GM19452 (cell line): ENCODE results near the gene SRCIN1.

Source experiments
- ATAC-seq: cut with Tn5 transposase; IDR thresholded peaks from one replicate; pipeline ENCODE4 v1.9.1; 2021; ENCODE audit not compliant: unreplicated experiment

The SRCIN1 gene

GRCh38 chr17:38617074-38617860 lies 11.5 kb upstream of the SRCIN1 start:
- ATAC-seq = no peak

- ATAC-seq = no peak
Measured at GRCh38 chr17:38616361-38616760, 10.6 kb upstream of the SRCIN1 start.

DNA sequence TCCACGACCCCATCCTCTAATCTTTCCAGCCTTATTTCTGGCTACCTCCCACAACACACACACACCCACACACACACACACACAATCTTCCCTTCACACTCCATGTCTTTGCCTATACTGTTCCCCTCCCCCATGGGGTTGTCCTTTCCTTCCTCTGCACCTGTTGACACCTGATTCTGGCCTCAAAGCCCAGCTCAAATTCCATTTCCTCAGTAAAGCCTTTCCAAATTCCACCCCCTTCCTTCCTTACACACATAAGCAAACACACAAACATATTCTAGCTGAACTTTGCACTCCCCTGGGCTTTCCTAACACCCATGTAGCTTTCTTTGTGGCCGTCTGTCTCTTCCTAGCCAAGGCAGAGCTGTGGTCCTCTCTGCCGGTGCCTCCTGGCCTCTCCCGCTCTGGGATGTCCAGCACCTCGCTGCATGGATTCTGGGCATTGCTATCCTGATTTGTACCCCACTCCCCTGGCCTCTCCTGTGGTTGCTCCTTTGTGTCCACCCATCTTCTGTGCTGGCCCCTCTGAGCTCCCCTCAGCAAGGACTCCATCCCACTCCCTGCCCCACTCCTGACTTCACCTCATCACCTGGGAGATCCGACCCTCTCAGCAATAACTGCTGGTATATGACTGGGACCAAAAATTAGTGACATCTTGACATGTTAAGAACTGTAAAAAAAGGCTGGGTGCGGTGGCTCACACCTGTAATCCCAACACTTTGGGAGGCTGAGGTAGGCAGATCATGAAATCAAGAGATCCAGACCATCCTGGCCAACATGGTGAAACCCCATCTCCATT lies 8.4 kb upstream of the SRCIN1 start:
- no peak for ATAC-seq

GRCh38 chr17:38613525-38613980 lies 7.8 kb upstream of the SRCIN1 start:
- no peak for ATAC-seq

GRCh38 chr17:38611872-38612376 lies 6.2 kb upstream of the SRCIN1 start:
- no peak for ATAC-seq

- no peak for ATAC-seq
Measured at GRCh38 chr17:38611070-38611786, 5.5 kb upstream of the SRCIN1 start.

- ATAC-seq = no peak
Measured at GRCh38 chr17:38609280-38610031, 3.7 kb upstream of the SRCIN1 start.

DNA sequence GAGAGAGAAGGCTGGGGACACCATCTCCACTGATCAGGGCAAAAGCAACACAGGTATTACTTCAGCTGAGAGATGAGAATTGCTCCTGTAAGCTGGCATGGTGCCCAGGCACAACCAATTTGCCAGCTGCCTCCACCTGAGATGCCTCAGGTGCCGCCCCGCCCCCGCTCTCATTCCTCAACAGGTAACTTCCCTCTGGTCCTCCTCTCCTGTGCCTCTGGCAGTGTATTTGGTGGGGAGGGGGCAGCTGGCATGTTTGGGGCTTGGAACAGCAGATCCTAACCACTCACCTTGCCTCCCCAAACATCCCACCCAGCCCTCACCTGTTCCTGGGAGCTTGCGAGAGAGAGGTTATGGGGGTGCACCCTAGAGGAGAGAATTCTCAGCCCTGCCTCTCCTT lies 2.9 kb upstream of the SRCIN1 start:
- ATAC-seq = no peak

- ATAC-seq = no peak
Measured at GRCh38 chr17:38606646-38607611, 1.2 kb upstream of the SRCIN1 start.

DNA sequence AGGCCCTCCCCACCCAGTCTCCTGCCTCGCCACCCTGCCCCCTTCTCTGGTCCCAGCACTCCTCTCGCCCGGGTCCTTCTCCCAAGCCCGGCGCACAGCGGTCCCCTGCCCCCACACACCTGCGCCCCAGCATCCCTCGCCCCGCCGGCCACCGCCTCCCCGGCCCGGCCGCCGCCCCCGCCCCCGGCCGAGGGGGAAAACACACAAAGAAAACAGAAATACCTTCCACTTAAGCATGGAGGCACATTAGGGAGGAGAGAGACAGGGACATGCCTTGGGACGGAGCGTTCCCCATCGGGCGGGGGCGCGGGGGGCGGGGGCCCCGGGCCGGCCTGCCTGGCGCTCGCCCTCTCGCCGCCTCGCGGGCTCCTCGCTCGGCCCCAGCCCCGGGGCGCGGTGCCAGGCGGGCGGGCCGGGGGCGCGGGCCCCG lies 326 bp downstream of the SRCIN1 start:
- no peak for ATAC-seq

DNA sequence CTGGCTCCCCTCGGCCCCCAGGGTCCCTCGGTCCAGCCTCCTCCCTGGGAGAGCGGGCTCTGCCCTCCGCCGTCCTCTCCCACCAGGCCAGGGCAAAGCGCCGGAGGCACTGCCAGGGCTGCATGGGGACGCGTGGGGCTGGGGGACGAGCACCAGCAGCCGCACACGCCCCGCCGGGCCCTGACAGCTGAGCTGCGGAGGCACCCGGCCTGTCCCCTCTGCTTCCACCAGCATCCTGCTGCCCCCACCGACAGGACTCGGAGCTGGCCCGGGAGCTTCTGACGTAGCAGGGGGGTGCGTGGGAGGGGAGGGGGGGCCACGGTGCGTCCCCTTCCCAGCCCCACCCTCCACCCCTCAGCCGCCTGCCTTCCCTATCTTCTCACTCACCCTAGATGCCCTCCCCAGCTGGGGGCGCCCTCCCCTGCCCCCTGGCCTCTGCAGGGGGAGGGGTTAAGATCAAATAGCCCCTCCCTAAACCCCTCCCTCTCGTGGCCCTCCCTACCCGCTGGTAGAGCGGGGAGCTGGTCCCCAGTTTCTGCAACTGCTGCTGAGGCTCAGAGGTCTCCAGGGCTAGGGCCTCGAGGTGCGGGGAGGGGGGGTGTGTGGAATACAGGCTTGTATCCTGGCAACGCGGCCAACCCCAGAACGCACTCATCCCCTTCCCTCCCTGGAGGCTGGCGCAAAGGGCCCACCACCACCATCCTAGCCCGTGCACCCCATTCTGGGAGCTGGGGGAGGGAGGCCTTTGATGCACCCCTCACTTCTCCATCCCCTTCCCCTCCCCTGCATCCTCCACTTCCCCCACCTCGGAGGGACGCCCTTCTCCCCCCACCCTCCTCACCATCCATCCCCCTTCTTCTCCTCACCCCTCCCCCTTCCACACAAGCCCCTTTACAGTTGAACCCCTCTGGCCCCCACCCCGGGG lies 1.0 kb downstream of the SRCIN1 start:
- ATAC-seq = no peak

- no peak for ATAC-seq
Measured at GRCh38 chr17:38603786-38604478, 1.8 kb downstream of the SRCIN1 start.

DNA sequence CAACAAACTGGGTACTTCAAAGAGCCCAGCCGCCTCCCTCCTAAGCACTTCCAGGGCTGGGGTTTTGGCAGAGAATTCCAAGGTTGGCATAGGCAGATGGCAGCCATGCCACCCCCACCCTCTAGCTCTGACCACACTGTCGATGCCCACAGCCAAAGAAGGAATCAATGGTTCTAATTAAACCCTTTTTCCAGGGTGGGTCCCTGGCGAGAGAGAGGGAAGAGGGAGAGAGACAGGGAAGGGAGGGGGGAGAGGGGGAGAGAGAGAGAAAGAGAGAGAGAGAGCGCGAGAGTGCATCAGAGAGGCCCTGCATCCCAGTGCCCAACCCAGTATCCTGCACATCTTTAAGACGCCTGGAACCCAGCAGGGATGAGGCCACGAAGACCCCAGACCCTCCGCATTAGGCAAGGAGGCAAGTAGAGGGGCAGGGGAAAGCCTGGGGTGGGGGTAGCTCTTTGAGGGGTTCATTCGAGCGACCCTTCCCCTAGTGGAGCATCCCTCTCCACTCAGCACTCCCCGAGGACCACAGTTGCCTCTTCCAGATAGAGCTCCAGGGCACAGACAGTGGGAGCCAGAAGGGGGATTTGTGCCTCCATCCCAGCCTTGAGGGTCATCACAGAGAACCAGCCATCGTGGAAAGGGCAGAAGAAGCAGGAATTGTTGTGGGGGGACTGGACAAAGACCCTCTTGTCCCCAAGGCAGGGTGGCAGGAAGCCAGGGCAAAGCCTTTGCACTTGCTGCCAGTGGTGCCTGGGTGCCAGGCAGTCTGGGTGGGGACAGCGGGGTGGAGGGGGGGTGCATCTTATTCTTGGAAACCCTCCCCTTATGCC lies 2.6 kb downstream of the SRCIN1 start:
- ATAC-seq = no peak

- no peak for ATAC-seq
Measured at GRCh38 chr17:38602453-38602852, 3.3 kb downstream of the SRCIN1 start.

GRCh38 chr17:38601539-38602351 lies 4.0 kb downstream of the SRCIN1 start:
- ATAC-seq = no peak

DNA sequence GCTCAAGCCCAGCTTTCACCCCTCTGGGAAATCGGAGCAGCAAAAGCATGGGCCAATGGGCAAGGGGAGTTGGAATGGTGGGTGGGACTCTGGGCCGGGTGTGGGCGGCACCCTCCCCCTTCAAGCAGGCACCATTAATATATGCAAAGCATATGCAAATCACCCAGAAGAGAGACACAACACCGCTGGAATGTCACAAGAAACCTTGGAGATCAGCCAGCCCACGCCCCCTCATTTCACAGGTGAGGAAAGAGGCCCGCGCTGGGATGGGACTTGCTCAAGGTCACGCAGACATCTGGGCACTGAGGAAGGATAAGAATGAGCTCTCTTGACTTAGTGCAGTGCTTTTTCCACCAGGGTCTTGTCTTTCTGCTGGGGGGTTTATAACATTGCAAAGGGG lies 4.8 kb downstream of the SRCIN1 start:
- no peak for ATAC-seq
